ENCODE data around the gene CERK.

Gene CERK

GRCh38 chr22:46664301-46664855 is 73.7 kb downstream of the CERK start:
- no peak for TF ChIP-seq CTCF (IDR thresholded peaks at IDR 0.05; ENCODE audit: low read depth, low read length)
- DNase-seq (ENCODE audit: extremely low read depth, low read depth), result no peak

GRCh38 chr22:46663436-46664100 is 74.5 kb downstream of the CERK start:
- DNase-seq (ENCODE audit: extremely low read depth, low read depth), result no peak
- no peak for TF ChIP-seq CTCF (IDR thresholded peaks at IDR 0.05; ENCODE audit: low read depth, low read length)

GRCh38 chr22:46663001-46663400 is 75.1 kb downstream of the CERK start:
- no peak for TF ChIP-seq CTCF (IDR thresholded peaks at IDR 0.05; ENCODE audit: low read depth, low read length)
- DNase-seq (ENCODE audit: extremely low read depth, low read depth), result no peak

- no peak for DNase-seq (ENCODE audit: extremely low read depth, low read depth)
- TF ChIP-seq CTCF (IDR thresholded peaks at IDR 0.05; ENCODE audit: low read depth, low read length), result no peak
Observed at GRCh38 chr22:46662226-46662625, 75.8 kb downstream of the CERK start.

GRCh38 chr22:46661221-46661851 is 76.7 kb downstream of the CERK start:
- no peak for DNase-seq (ENCODE audit: extremely low read depth, low read depth)
- TF ChIP-seq CTCF (IDR thresholded peaks at IDR 0.05; ENCODE audit: low read depth, low read length), result no peak

GRCh38 chr22:46660604-46661201 is 77.3 kb downstream of the CERK start:
- no peak for TF ChIP-seq CTCF (IDR thresholded peaks at IDR 0.05; ENCODE audit: low read depth, low read length)
- DNase-seq (ENCODE audit: extremely low read depth, low read depth), result no peak

GRCh38 chr22:46659791-46660186 is 78.3 kb downstream of the CERK start:
- no peak for DNase-seq (ENCODE audit: extremely low read depth, low read depth)
- TF ChIP-seq CTCF (IDR thresholded peaks at IDR 0.05; ENCODE audit: low read depth, low read length), result no peak

All from AG09319 (cell line).